Neural cell (in vitro differentiated cells): ENCODE data around the gene OR2AT4. TPM values are rescaled to one million over a fixed set of nuclear protein-coding genes. Genes with fewer than 3 reads are reported as not detected.

ENCODE experiments used
- H2AFZ ChIP-seq: fragments of 200-600, 300-800 bp; sonication (generic), shearing (Covaris generic); 2 replicates; pipeline ENCODE4 v1.6.0; 2014; ENCODE audit warnings: low read depth, mild to moderate bottlenecking, antibody characterized with exemption, low read length, moderate library complexity
- H3F3A ChIP-seq: fragments of 200-600 bp; shearing (Covaris generic); 2 replicates; pipeline ENCODE4 v1.6.1; 2016; ENCODE audit warnings: mild to moderate bottlenecking, moderate library complexity, mixed read lengths, antibody characterized with exemption, low read length; ENCODE audit not compliant: insufficient read depth, poor library complexity, severe bottlenecking
- H3K27ac ChIP-seq: fragments of 200-600, 300-800 bp; sonication (generic), shearing (Covaris generic); 2 replicates; pipeline ENCODE4 v1.5.1; 2014; ENCODE audit warnings: mild to moderate bottlenecking, low read length, moderate library complexity
- H3K27me3 ChIP-seq: fragments of 300-800, 200-600 bp; sonication (generic), shearing (Covaris generic); 2 replicates; pipeline ENCODE4 v1.6.0; 2014; ENCODE audit warnings: mild to moderate bottlenecking, low read depth, low read length, moderate library complexity; ENCODE audit not compliant: insufficient read depth
- H3K36me3 ChIP-seq: fragments of 300-800, 200-600 bp; sonication (generic), shearing (Covaris generic); 2 replicates; pipeline ENCODE4 v1.5.1; 2014; ENCODE audit warnings: mild to moderate bottlenecking, antibody characterized with exemption, low read length, moderate library complexity; ENCODE audit not compliant: insufficient read depth
- H3K4me2 ChIP-seq: fragments of 300-800, 200-600 bp; sonication (generic), shearing (Covaris generic); 2 replicates; pipeline ENCODE4 v1.6.0; 2014; ENCODE audit warnings: mild to moderate bottlenecking, low read length
- H3K4me3 ChIP-seq: fragments of 300-800, 200-600 bp; sonication (generic), shearing (Covaris generic); 2 replicates; pipeline ENCODE4 v1.5.1; 2014; ENCODE audit warnings: mild to moderate bottlenecking, low read length, moderate library complexity
- H3K79me2 ChIP-seq: fragments of 200-600 bp; shearing (Covaris generic); replicated peaks from 2 replicates; pipeline ENCODE4 v1.6.0; 2014; ENCODE audit warnings: mild to moderate bottlenecking, low read length, moderate library complexity; ENCODE audit not compliant: insufficient read depth
- H3K9ac ChIP-seq: fragments of 300-800, 200-600 bp; sonication (generic), shearing (Covaris generic); 2 replicates; pipeline ENCODE4 v1.6.1; 2016; ENCODE audit warnings: mild to moderate bottlenecking, low read length, mixed read lengths
- H3K9me2 ChIP-seq: fragments of 200-600 bp; shearing (Covaris generic); 2 replicates; pipeline ENCODE4 v1.6.1; 2016; ENCODE audit warnings: mild to moderate bottlenecking, low read length, mixed read lengths; ENCODE audit not compliant: insufficient read depth
- H3K9me3 ChIP-seq: fragments of 200-600, 300-800 bp; sonication (generic), shearing (Covaris generic); 2 replicates; pipeline ENCODE4 v1.6.1; 2016; ENCODE audit warnings: mild to moderate bottlenecking, mixed run types, low read length, moderate library complexity, mixed read lengths
- H4K20me1 ChIP-seq: fragments of 200-600 bp; shearing (Covaris generic); 2 replicates; pipeline ENCODE4 v1.6.1; 2016; ENCODE audit warnings: mild to moderate bottlenecking, mixed run types; ENCODE audit not compliant: insufficient read depth
- EP300 ChIP-seq: fragments of 450-650 bp; conservative IDR thresholded peaks from 2 replicates; pipeline ENCODE4 v1.6.1; 2014; ENCODE audit warnings: antibody characterized with exemption, mild to moderate bottlenecking, moderate library complexity; ENCODE audit not compliant: poor library complexity, severe bottlenecking
- EZH2 ChIP-seq: fragments of 200-600, 300-800 bp; shearing (Covaris generic), sonication (generic); IDR thresholded peaks from 2 replicates; pipeline ENCODE4 v1.6.1; 2014; ENCODE audit warnings: antibody characterized with exemption, low read length, borderline replicate concordance, mild to moderate bottlenecking; ENCODE audit not compliant: insufficient read depth, poor library complexity, severe bottlenecking
- MXI1 ChIP-seq: fragments of 450-650 bp; conservative IDR thresholded peaks from 2 replicates; pipeline ENCODE4 v1.6.1; 2014; ENCODE audit warnings: antibody characterized with exemption, mild to moderate bottlenecking; ENCODE audit not compliant: poor library complexity, severe bottlenecking
- POLR2AphosphoS5 ChIP-seq: IDR thresholded peaks from 2 replicates; pipeline ENCODE4 v1.6.1; 2012
- RAD21 ChIP-seq: fragments of 450-650 bp; conservative IDR thresholded peaks from 2 replicates; pipeline ENCODE4 v1.6.1; 2014; ENCODE audit warnings: antibody characterized with exemption, mild to moderate bottlenecking, moderate library complexity
- SMC3 ChIP-seq: fragments of 450-650 bp; conservative IDR thresholded peaks from 2 replicates; pipeline ENCODE4 v1.6.1; 2014; ENCODE audit warnings: antibody characterized with exemption, mild to moderate bottlenecking, moderate library complexity; ENCODE audit not compliant: poor library complexity
- TAF1 ChIP-seq: IDR thresholded peaks from 2 replicates; pipeline ENCODE4 v1.6.1; 2012; ENCODE audit warnings: low read depth
- polyA plus RNA-seq: library from polyadenylated mRNA; depleted of rRNA; stranded (reverse); fragments of >200 nt; gene quantifications from 2 replicates; pipeline ENCODE4 v1.2.3, GENCODE V29; 2014
- TF ChIP-seq, protein P1 (sequence below): IDR thresholded peaks from 2 replicates; pipeline ENCODE4 v1.6.1; 2012; ENCODE audit warnings: borderline replicate concordance
- TF ChIP-seq, protein P2 (sequence below): fragments of 450-650 bp; IDR thresholded peaks from 2 replicates; pipeline ENCODE4 v1.5.1; 2014; ENCODE audit warnings: antibody characterized with exemption, mild to moderate bottlenecking, moderate library complexity; ENCODE audit not compliant: poor library complexity, severe bottlenecking

The OR2AT4 gene
- polyA plus RNA-seq, 1 donor from 2014 or later: not detected

DNA sequence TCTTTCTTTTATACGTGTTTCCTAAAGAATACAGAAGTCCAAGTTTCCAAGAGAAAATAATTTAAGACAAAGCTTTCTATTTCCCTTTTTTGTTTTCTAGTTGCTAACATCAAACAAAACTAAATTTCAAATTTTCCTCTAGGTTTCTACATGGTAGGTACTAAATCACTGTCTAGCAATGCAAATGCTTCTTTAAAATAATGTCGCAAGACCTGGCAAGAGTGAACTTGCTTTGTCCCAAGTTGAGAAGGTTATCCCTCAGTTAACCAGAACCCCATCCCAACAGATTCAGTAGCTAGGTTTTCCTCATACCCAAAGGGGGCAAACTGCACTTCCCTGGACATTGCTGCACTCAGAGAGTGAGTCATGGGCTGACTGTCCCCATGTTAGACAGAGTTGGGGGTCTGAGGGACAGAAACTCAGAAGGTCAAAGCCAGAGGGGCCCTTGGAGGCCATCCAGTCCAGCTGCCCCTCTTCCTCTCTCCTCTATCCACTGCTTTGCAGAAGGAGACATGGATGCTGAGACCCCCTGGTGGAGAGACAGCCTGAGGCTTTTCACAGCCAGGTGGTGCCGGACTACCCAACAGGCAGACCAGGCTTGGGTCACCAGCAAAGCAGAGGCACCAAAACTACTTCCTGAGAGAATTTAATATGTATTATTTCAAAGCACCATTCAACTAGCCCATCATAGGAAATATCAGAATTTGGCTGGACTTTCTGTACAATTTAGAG lies 23.1 kb downstream of the OR2AT4 start:
- Histone ChIP-seq H3K79me2 (no peaks in the 10 kb centered on the region), H2AFZ (no peak overlapping the region), H3K9me3 (no peaks in the 10 kb centered on the region), H3K9me2 (no peaks in the 10 kb centered on the region), H3F3A (no peaks in the 10 kb centered on the region), H3K9ac (no peak overlapping the region), H4K20me1 (no peaks in the 10 kb centered on the region), H3K27me3 (no peaks in the 10 kb centered on the region), H3K27ac (no peak overlapping the region), H3K4me3 (no peak overlapping the region), H3K36me3 (no peaks in the 10 kb centered on the region), H3K4me2 (no peak overlapping the region)
- no peak for TF ChIP-seq TAF1
- TF ChIP-seq, protein P1, sequence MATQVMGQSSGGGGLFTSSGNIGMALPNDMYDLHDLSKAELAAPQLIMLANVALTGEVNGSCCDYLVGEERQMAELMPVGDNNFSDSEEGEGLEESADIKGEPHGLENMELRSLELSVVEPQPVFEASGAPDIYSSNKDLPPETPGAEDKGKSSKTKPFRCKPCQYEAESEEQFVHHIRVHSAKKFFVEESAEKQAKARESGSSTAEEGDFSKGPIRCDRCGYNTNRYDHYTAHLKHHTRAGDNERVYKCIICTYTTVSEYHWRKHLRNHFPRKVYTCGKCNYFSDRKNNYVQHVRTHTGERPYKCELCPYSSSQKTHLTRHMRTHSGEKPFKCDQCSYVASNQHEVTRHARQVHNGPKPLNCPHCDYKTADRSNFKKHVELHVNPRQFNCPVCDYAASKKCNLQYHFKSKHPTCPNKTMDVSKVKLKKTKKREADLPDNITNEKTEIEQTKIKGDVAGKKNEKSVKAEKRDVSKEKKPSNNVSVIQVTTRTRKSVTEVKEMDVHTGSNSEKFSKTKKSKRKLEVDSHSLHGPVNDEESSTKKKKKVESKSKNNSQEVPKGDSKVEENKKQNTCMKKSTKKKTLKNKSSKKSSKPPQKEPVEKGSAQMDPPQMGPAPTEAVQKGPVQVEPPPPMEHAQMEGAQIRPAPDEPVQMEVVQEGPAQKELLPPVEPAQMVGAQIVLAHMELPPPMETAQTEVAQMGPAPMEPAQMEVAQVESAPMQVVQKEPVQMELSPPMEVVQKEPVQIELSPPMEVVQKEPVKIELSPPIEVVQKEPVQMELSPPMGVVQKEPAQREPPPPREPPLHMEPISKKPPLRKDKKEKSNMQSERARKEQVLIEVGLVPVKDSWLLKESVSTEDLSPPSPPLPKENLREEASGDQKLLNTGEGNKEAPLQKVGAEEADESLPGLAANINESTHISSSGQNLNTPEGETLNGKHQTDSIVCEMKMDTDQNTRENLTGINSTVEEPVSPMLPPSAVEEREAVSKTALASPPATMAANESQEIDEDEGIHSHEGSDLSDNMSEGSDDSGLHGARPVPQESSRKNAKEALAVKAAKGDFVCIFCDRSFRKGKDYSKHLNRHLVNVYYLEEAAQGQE: no peak
- no peak for TF ChIP-seq POLR2AphosphoS5
- no peak for TF ChIP-seq MXI1
- no peak for TF ChIP-seq EZH2
- no peak for TF ChIP-seq EP300
- no peak for TF ChIP-seq SMC3
- TF ChIP-seq RAD21: no peak
- TF ChIP-seq, protein P2, sequence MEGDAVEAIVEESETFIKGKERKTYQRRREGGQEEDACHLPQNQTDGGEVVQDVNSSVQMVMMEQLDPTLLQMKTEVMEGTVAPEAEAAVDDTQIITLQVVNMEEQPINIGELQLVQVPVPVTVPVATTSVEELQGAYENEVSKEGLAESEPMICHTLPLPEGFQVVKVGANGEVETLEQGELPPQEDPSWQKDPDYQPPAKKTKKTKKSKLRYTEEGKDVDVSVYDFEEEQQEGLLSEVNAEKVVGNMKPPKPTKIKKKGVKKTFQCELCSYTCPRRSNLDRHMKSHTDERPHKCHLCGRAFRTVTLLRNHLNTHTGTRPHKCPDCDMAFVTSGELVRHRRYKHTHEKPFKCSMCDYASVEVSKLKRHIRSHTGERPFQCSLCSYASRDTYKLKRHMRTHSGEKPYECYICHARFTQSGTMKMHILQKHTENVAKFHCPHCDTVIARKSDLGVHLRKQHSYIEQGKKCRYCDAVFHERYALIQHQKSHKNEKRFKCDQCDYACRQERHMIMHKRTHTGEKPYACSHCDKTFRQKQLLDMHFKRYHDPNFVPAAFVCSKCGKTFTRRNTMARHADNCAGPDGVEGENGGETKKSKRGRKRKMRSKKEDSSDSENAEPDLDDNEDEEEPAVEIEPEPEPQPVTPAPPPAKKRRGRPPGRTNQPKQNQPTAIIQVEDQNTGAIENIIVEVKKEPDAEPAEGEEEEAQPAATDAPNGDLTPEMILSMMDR: no peak

- Histone ChIP-seq H3K36me3 (no peaks in the 10 kb centered on the region), H3K9ac (no peak overlapping the region), H3K4me3 (no peak overlapping the region), H3K9me3 (no peaks in the 10 kb centered on the region), H3K79me2 (no peaks in the 10 kb centered on the region), H3K9me2 (no peaks in the 10 kb centered on the region), H3K4me2 (no peak overlapping the region), H3K27ac (no peak overlapping the region), H4K20me1 (no peaks in the 10 kb centered on the region), H3K27me3 (no peaks in the 10 kb centered on the region), H3F3A (no peaks in the 10 kb centered on the region), H2AFZ (no peak overlapping the region)
- TF ChIP-seq TAF1: no peak
- TF ChIP-seq RAD21: no peak
- no peak for TF ChIP-seq EP300
- TF ChIP-seq POLR2AphosphoS5: no peak
- TF ChIP-seq, protein P2: no peak
- TF ChIP-seq SMC3: no peak
Measured at GRCh38 chr11:75072582-75072981, 24.1 kb downstream of the OR2AT4 start.
